ENCODE measurements around the gene FAM20C. TPM values are rescaled to one million over a fixed set of nuclear protein-coding genes. Genes with fewer than 3 reads are reported as not detected.

The FAM20C gene
- total RNA-seq, 1 donor from 2014 or later: 32.9 TPM

DNA sequence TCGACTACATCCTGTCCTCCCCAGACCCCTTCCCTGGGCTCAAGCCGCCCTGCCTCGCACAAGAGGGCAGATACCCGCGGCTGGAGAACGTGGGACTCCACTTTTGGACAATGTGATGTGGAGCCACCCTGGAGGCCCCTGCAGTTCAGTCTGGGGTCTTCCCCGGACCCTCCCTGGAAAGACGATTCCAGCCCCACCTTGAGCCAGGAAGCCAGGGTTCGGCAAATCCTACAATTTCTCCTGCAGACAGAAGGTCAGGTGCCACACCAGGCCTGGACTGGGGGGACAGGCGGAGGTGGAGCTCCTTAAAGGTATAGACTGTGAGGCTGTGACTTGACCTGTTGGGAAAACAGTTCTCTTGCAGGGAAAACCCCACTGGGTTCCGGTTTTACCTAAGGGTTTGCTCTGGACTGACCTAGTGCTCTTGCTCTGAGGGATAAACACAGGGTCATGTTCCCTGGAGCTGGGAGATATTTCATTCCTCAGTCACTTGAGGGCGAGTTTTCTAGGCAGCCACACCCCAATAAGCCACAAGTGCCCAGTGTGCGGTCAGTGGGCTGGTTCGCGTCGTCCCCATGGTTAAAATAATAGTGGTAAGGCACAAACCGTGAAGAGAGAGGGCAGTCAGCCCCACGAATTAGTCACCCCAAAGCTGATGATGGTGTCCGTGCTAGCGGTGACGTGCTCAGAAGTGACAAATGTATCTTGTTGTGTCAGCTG is 99.2 kb downstream of the FAM20C start:
- H3K4me3 Mint-ChIP-seq (ENCODE audit: low read depth): no peak overlapping the region
- no peak overlapping the region for H3K27ac Mint-ChIP-seq
- H3K9me3 Mint-ChIP-seq (ENCODE audit: low read depth): no peaks in the 10 kb centered on the region
- TF ChIP-seq, protein P1, sequence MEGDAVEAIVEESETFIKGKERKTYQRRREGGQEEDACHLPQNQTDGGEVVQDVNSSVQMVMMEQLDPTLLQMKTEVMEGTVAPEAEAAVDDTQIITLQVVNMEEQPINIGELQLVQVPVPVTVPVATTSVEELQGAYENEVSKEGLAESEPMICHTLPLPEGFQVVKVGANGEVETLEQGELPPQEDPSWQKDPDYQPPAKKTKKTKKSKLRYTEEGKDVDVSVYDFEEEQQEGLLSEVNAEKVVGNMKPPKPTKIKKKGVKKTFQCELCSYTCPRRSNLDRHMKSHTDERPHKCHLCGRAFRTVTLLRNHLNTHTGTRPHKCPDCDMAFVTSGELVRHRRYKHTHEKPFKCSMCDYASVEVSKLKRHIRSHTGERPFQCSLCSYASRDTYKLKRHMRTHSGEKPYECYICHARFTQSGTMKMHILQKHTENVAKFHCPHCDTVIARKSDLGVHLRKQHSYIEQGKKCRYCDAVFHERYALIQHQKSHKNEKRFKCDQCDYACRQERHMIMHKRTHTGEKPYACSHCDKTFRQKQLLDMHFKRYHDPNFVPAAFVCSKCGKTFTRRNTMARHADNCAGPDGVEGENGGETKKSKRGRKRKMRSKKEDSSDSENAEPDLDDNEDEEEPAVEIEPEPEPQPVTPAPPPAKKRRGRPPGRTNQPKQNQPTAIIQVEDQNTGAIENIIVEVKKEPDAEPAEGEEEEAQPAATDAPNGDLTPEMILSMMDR (IDR thresholded peaks at IDR 0.05; ENCODE audit: unreplicated experiment): no peak
- H3K27me3 Mint-ChIP-seq: peaks cover 52% of the 10 kb centered on the region
- H3K36me3 Mint-ChIP-seq (ENCODE audit: insufficient read depth): no peaks in the 10 kb centered on the region
- peaks cover 2% of the 10 kb centered on the region for H3K4me1 Mint-ChIP-seq (ENCODE audit: low read depth)
- no peak for DNase-seq (ENCODE audit: low spot score, unreplicated experiment)

- H3K9me3 Mint-ChIP-seq (ENCODE audit: low read depth): no peaks in the 10 kb centered on the region
- TF ChIP-seq, protein P1 (IDR thresholded peaks at IDR 0.05; ENCODE audit: unreplicated experiment): no peak
- no peak for DNase-seq (ENCODE audit: low spot score, unreplicated experiment)
- no peak overlapping the region for H3K27ac Mint-ChIP-seq
- H3K27me3 Mint-ChIP-seq: peaks cover 52% of the 10 kb centered on the region
- no peak overlapping the region for H3K4me3 Mint-ChIP-seq (ENCODE audit: low read depth)
- no peaks in the 10 kb centered on the region for H3K36me3 Mint-ChIP-seq (ENCODE audit: insufficient read depth)
- H3K4me1 Mint-ChIP-seq (ENCODE audit: low read depth): peaks cover 2% of the 10 kb centered on the region
Observed at GRCh38 chr7:292226-292625, 99.9 kb downstream of the FAM20C start.

DNA sequence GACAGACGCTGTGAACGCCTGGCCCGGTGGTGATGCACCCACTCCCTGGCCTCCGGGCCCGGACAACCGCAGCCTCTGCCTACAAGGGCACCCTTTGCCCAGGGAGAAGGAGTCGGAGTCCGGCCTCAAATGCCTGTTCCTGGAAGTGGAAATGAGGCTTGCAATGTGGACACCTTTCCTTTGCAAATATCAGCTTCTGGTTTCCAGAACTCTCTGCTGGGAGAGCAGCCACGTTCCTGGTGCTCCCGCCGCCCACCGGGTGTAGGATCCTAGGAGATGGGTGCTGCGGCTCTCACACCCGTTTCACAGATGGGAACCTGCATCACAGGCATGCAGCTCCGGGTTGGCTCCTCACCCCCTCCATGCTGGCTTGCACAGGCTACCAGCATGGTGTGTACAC is 100.5 kb downstream of the FAM20C start:
- peaks cover 2% of the 10 kb centered on the region for H3K4me1 Mint-ChIP-seq (ENCODE audit: low read depth)
- H3K4me3 Mint-ChIP-seq (ENCODE audit: low read depth): no peak overlapping the region
- H3K36me3 Mint-ChIP-seq (ENCODE audit: insufficient read depth): no peaks in the 10 kb centered on the region
- no peak overlapping the region for H3K27ac Mint-ChIP-seq
- no peak for DNase-seq (ENCODE audit: low spot score, unreplicated experiment)
- peaks cover 46% of the 10 kb centered on the region for H3K27me3 Mint-ChIP-seq
- TF ChIP-seq, protein P1 (IDR thresholded peaks at IDR 0.05; ENCODE audit: unreplicated experiment): no peak
- H3K9me3 Mint-ChIP-seq (ENCODE audit: low read depth): no peaks in the 10 kb centered on the region

- Mint-ChIP-seq H3K4me3 (ENCODE audit: low read depth) (no peak overlapping the region), H3K27ac (no peak overlapping the region), H3K36me3 (ENCODE audit: insufficient read depth) (no peaks in the 10 kb centered on the region), H3K27me3 (peaks cover 40% of the 10 kb centered on the region), H3K4me1 (ENCODE audit: low read depth) (peaks cover 2% of the 10 kb centered on the region), H3K9me3 (ENCODE audit: low read depth) (no peaks in the 10 kb centered on the region)
- TF ChIP-seq, protein P1 (IDR thresholded peaks at IDR 0.05; ENCODE audit: unreplicated experiment): no peak
- no peak for DNase-seq (ENCODE audit: low spot score, unreplicated experiment)
Observed at GRCh38 chr7:293681-294439, 101.5 kb downstream of the FAM20C start.

- no peaks in the 10 kb centered on the region for H3K9me3 Mint-ChIP-seq (ENCODE audit: low read depth)
- H3K27me3 Mint-ChIP-seq: peaks cover 43% of the 10 kb centered on the region
- peak overlapping the region; percentile 46 for H3K27ac Mint-ChIP-seq
- peaks cover 2% of the 10 kb centered on the region for H3K4me1 Mint-ChIP-seq (ENCODE audit: low read depth)
- no peaks in the 10 kb centered on the region for H3K36me3 Mint-ChIP-seq (ENCODE audit: insufficient read depth)
- TF ChIP-seq, protein P1 (IDR thresholded peaks at IDR 0.05; ENCODE audit: unreplicated experiment): no peak
- H3K4me3 Mint-ChIP-seq (ENCODE audit: low read depth): no peak overlapping the region
- no peak for DNase-seq (ENCODE audit: low spot score, unreplicated experiment)
Observed at GRCh38 chr7:294440-295154, 102.2 kb downstream of the FAM20C start.

All from progenitor cell of endocrine pancreas (in vitro differentiated cells).